ENCODE measurements around the gene AMFR. TPM values are rescaled to one million over a fixed set of nuclear protein-coding genes. Genes with fewer than 3 reads are reported as not detected.

AMFR gene
- total RNA-seq, 1 experiment from 2014 or later: 66.3 TPM

GRCh38 chr16:56331915-56332314 is 93.4 kb downstream of the AMFR start:
- no peak overlapping the region for H3K4me2 ChIP-seq (ENCODE audit: low read length)
- no peaks in the 10 kb centered on the region for H4K20me1 ChIP-seq (ENCODE audit: insufficient read depth)
- peaks cover 3 to 11% of the 10 kb centered on the region in 2 experiments; a peak in 3 of 4 replicates for H3K4me1 ChIP-seq (ENCODE audit: control insufficient read depth in 1 of 2, insufficient read depth in 2 of 2, low read length in 2 of 2)
- TF ChIP-seq JUND (IDR thresholded peaks at IDR 0.05) (no peak), EZH2 (IDR thresholded peaks at IDR 0.05) (no peak), ELF1 (IDR thresholded peaks at IDR 0.05; ENCODE audit: borderline replicate concordance, low read depth) (no peak), SP1 (IDR thresholded peaks at IDR 0.05; ENCODE audit: low read depth) (no peak), ZFX (IDR thresholded peaks at IDR 0.05) (no peak), YY1 (IDR thresholded peaks at IDR 0.05; ENCODE audit: extremely low read depth, insufficient replicate concordance, low read depth, low read length) (no peak), EGR1 (IDR thresholded peaks at IDR 0.05; ENCODE audit: low read depth) (no peak), TCF7L2 (IDR thresholded peaks at IDR 0.05; ENCODE audit: borderline replicate concordance, extremely low read depth, insufficient read depth, insufficient read length) (no peak), POLR2A (IDR thresholded peaks at IDR 0.05; ENCODE audit: borderline replicate concordance, extremely low read depth, insufficient read depth, insufficient read length) (no peak), SRF (IDR thresholded peaks at IDR 0.05; ENCODE audit: low read depth) (no peak), MAX (IDR thresholded peaks at IDR 0.05) (no peak), CBX3 (IDR thresholded peaks at IDR 0.05; ENCODE audit: low read depth) (no peak), ZBTB33 (IDR thresholded peaks at IDR 0.05; ENCODE audit: extremely low read depth, insufficient replicate concordance, low read length) (no peak), SIN3A (IDR thresholded peaks at IDR 0.05; ENCODE audit: low read depth) (no peak), CEBPB (IDR thresholded peaks at IDR 0.05; ENCODE audit: low read depth) (no peak)
- H3K9me3 ChIP-seq (ENCODE audit: control insufficient read depth in 1 of 2, insufficient read depth in 1 of 2, low read depth in 1 of 2, low read length in 2 of 2): no peaks in the 10 kb centered on the region
- ChIA-PET RAD21 (ENCODE audit: low non-redundant PET in 1 of 2, low total read pairs in 2 of 2, uncharacterized antibody in 2 of 2, unreplicated experiment in 2 of 2) (interaction anchor here in 1 of 2 experiments (1.3 kb wide), 1 partner anchor 24 kb away, joined by 5 read pairs; no protein-coding TSS in a partner anchor), CTCF (interaction anchor here (1.0 to 3.9 kb wide), 3 partner anchors 14 to 522 kb away, joined by 3 to 33 read pairs (median 5); no protein-coding TSS in a partner anchor), POLR2A (no interaction called here)
- DNase-seq (ENCODE audit: low read depth, low spot score) (no peak), ATAC-seq (no peak)
- H3K9me2 ChIP-seq (ENCODE audit: insufficient read depth): no peaks in the 10 kb centered on the region
- intact Hi-C loops (cut with micrococcal nuclease): loop anchor here (1.0 to 10.0 kb wide), 2 partner anchors 24 to 373 kb away; no protein-coding TSS in a partner anchor
- no peaks in the 10 kb centered on the region for H3K27me3 ChIP-seq (ENCODE audit: insufficient read depth, low read length)
- no peaks in the 10 kb centered on the region for H3K36me3 ChIP-seq (ENCODE audit: control insufficient read depth in 1 of 2, insufficient read depth in 2 of 2, low read length in 2 of 2)
- BruUV-seq (replicated peaks): no TSS peak
- H3K9ac ChIP-seq (ENCODE audit: low read length): no peak overlapping the region
- H2AFZ ChIP-seq (ENCODE audit: low read depth, low read length, poor library complexity, severe bottlenecking): no peak overlapping the region
- H3K27ac ChIP-seq (ENCODE audit: low read depth, low read length): no peak overlapping the region
- H3K79me2 ChIP-seq (ENCODE audit: insufficient read depth, low read length): no peaks in the 10 kb centered on the region
- no peak overlapping the region for H3K4me3 ChIP-seq (replicated peaks in 1 of 2; ENCODE audit: low read depth in 1 of 2, low read length in 2 of 2)

All from HCT116 (cell line).